Measurements from ENCODE around the gene MDM2. TPM values are rescaled to one million over a fixed set of nuclear protein-coding genes. Genes with fewer than 3 reads are reported as not detected.

The MDM2 gene
- polyA plus RNA-seq, 2 of the 4 experiments (the other 2 are of a cell fraction), result 40.3 to 96.4 TPM

DNA sequence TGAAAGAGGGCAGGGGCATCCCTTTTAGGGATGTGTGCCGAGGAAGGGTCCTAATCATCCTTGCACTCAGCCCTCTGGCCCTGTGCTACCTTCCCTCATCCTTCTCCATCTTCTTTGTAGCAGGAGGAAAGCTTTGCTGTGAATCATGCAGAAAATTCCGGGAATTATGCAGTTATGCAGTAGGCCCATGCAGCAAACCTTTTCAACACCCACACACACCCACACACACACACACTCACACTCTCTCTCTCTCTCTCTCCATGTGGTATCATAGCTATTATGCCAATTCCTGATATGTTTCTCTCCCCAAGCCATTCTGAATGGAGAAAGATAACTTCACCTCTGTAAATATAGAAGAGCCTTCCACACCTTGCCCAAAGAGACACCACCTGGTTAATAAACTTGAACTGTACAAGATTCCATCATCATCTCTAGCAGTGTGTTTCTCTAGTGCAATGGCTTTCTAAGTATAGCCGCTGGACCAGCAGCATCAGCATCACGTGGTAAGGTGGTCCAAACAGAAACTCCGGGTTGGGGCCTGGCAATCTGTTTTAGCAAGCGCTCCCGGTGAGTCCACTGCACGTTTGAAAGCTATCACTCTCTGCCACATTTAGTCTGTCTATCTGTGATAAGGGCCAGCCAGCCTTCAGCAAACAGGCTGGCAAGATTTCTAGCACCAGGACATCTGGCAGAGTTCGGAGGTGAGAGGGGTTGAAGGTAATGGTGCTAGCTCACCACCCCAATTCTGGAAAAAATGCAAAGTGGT lies 57.6 kb downstream of the MDM2 start:
- ChIA-PET POLR2A (no interaction called here), CTCF (interaction anchor here (0.7 to 12.1 kb wide), 4 partner anchors 205 to 388 kb away, joined by 3 to 69 read pairs (median 3); no protein-coding TSS in a partner anchor)
- ATAC-seq, result no peak
- DNase-seq (ENCODE audit: low read depth in 1 of 2, low spot score in 1 of 2), result no peak
- Histone ChIP-seq H3K9me3 (no peaks in the 10 kb centered on the region), H3K27ac (no peak overlapping the region), H3K4me3 (no peak overlapping the region), H3K4me2 (no peak overlapping the region), H3K4me1 (no peaks in the 10 kb centered on the region)
- 86% methylated on average over 9 of the region's 9 CpGs for WGBS (ENCODE audit: missing lambda C conversion rate)
- FAIRE-seq, result no peak
- TF ChIP-seq HOXA7 (CRISPR knock-in tag; IDR thresholded peaks at IDR 0.05) (no peak), EHF (CRISPR knock-in tag; IDR thresholded peaks at IDR 0.05) (no peak), CEBPB (IDR thresholded peaks at IDR 0.05) (no peak), KDM1A (IDR thresholded peaks at IDR 0.05; ENCODE audit: low read depth) (no peak), CHD4 (IDR thresholded peaks at IDR 0.05; ENCODE audit: borderline replicate concordance) (no peak), ZFP36 (IDR thresholded peaks at IDR 0.05; ENCODE audit: borderline replicate concordance, partially characterized antibody) (no peak), POLR2A (IDR thresholded peaks at IDR 0.05; ENCODE audit: low read length) (no peak), RAD21 (conservative IDR thresholded peaks at IDR 0.05 in 1 of 2, IDR thresholded peaks at IDR 0.05 in 1 of 2) (no peak), REST (IDR thresholded peaks at IDR 0.05) (no peak), ZNF302 (CRISPR knock-in tag; IDR thresholded peaks at IDR 0.05) (no peak), ZC3H11A (IDR thresholded peaks at IDR 0.05) (no peak), HES2 (IDR thresholded peaks at IDR 0.05) (no peak), HMGXB4 (CRISPR knock-in tag; IDR thresholded peaks at IDR 0.05; ENCODE audit: borderline replicate concordance) (no peak), CTCF (IDR thresholded peaks at IDR 0.05) (no peak)

- Histone ChIP-seq H3K4me3 (no peak overlapping the region), H3K4me2 (no peak overlapping the region), H3K9me3 (no peaks in the 10 kb centered on the region), H3K4me1 (no peaks in the 10 kb centered on the region), H3K27ac (no peak overlapping the region)
- no peak for ATAC-seq
- POLR2A ChIA-PET, result no interaction called here
- FAIRE-seq, result no peak
- CTCF ChIA-PET, result interaction anchor here (0.9 to 12.1 kb wide), 5 partner anchors 9 to 290 kb away, joined by 3 to 69 read pairs (median 4); no protein-coding TSS in a partner anchor
- DNase-seq (ENCODE audit: low read depth in 1 of 2, low spot score in 1 of 2), result no peak
- WGBS (ENCODE audit: missing lambda C conversion rate), result 59% methylated on average over 6 of the region's 6 CpGs
- no peak for TF ChIP-seq KDM1A (IDR thresholded peaks at IDR 0.05; ENCODE audit: low read depth)
These were observed 59.0 kb downstream of the MDM2 start for GRCh38 chr12:68866950-68867349.
